SK-N-SH treated with all-trans-retinoic acid at 6 μM for 48 hours (cell line): ENCODE data around the gene USP28.

ENCODE experiments used
- ATAC-seq: fragments of 200-7000 bp; cut with Tn5 transposase; 3 replicates; pipeline ENCODE4 v1.9.1; 2020; ENCODE audit warnings: mild to moderate bottlenecking, moderate library complexity
- ARNTL ChIP-seq: fragments of 450-650 bp; formaldehyde crosslinking; IDR thresholded peaks from 2 replicates; pipeline ENCODE4 v1.5.0; 2020; ENCODE audit warnings: low read depth, mild to moderate bottlenecking, moderate library complexity, borderline replicate concordance
- BACH2 ChIP-seq: fragments of 250-450 bp; sonication (Bioruptor Pico); IDR thresholded peaks from 2 replicates; pipeline ENCODE4 v1.9.0; 2021; ENCODE audit warnings: mild to moderate bottlenecking, borderline replicate concordance
- CSDC2 ChIP-seq: fragments of 250-450 bp; sonication (Bioruptor Pico); IDR thresholded peaks from 2 replicates; pipeline ENCODE4 v1.5.0; 2020; ENCODE audit warnings: mild to moderate bottlenecking, moderate library complexity
- ESRRG ChIP-seq: fragments of 250-450 bp; sonication (Bioruptor Pico); IDR thresholded peaks from 2 replicates; pipeline ENCODE4 v1.6.1; 2021; ENCODE audit warnings: mild to moderate bottlenecking
- ISL1 ChIP-seq: fragments of 250-450 bp; sonication (Bioruptor Pico); IDR thresholded peaks from 2 replicates; pipeline ENCODE4 v2.1.2; 2022; ENCODE audit warnings: mild to moderate bottlenecking, moderate library complexity
- OSR1 ChIP-seq: fragments of 250-450 bp; sonication (Bioruptor Pico); IDR thresholded peaks from 2 replicates; pipeline ENCODE4 v1.8.0; 2022; ENCODE audit warnings: moderate library complexity, mild to moderate bottlenecking, inconsistent platforms
- PPARA ChIP-seq: fragments of 250-450 bp; sonication (Bioruptor Pico); IDR thresholded peaks from 2 replicates; pipeline ENCODE4 v1.5.0; 2020; ENCODE audit warnings: mild to moderate bottlenecking, borderline replicate concordance
- RARB ChIP-seq: fragments of 250-450 bp; sonication (Bioruptor Pico); IDR thresholded peaks from 2 replicates; pipeline ENCODE4 v1.8.0; 2021; ENCODE audit warnings: mild to moderate bottlenecking, moderate library complexity
- SNAI2 ChIP-seq: fragments of 250-450 bp; sonication (Bioruptor Pico); IDR thresholded peaks from 2 replicates; pipeline ENCODE4 v1.5.0; 2020; ENCODE audit warnings: mild to moderate bottlenecking, moderate library complexity
- TCF4 ChIP-seq: fragments of 250-450 bp; sonication (Bioruptor Pico); IDR thresholded peaks from 2 replicates; pipeline ENCODE4 v1.8.0; 2021; ENCODE audit warnings: mild to moderate bottlenecking, moderate library complexity, borderline replicate concordance
- TOX ChIP-seq: fragments of 250-450 bp; sonication (Bioruptor Pico); IDR thresholded peaks from 2 replicates; pipeline ENCODE4 v1.8.0; 2021; ENCODE audit warnings: mild to moderate bottlenecking, moderate library complexity, borderline replicate concordance
- ZC3H10 ChIP-seq: fragments of 250-450 bp; sonication (Bioruptor Pico); IDR thresholded peaks from 2 replicates; pipeline ENCODE4 v1.5.1; 2021; ENCODE audit warnings: mild to moderate bottlenecking, moderate library complexity
- ZFP3 ChIP-seq: fragments of 250-450 bp; sonication (Bioruptor Pico); IDR thresholded peaks from 2 replicates; pipeline ENCODE4 v1.5.0; 2020; ENCODE audit warnings: mild to moderate bottlenecking, moderate library complexity
- ZFP30 ChIP-seq: fragments of 450-650 bp; formaldehyde crosslinking; IDR thresholded peaks from 2 replicates; pipeline ENCODE4 v1.5.0; 2022; ENCODE audit warnings: mild to moderate bottlenecking, moderate library complexity
- ZNF565 ChIP-seq: fragments of 450-650 bp; formaldehyde crosslinking; conservative IDR thresholded peaks from 2 replicates; pipeline ENCODE4 v1.5.0; 2020; ENCODE audit warnings: low read depth, mild to moderate bottlenecking, moderate library complexity
- ZNF70 ChIP-seq: fragments of 450-650 bp; formaldehyde crosslinking; IDR thresholded peaks from 2 replicates; pipeline ENCODE4 v1.5.0; 2020; ENCODE audit warnings: mild to moderate bottlenecking, moderate library complexity
- ZNF8 ChIP-seq: fragments of 450-650 bp; formaldehyde crosslinking; IDR thresholded peaks from 2 replicates; pipeline ENCODE4 v1.5.0; 2020; ENCODE audit warnings: mild to moderate bottlenecking, moderate library complexity
- TF ChIP-seq, protein P1 (sequence below): fragments of 250-450 bp; sonication (Bioruptor Pico); IDR thresholded peaks from 2 replicates; pipeline ENCODE4 v1.5.0; 2020; ENCODE audit warnings: mild to moderate bottlenecking, moderate library complexity
- TF ChIP-seq, protein P2 (sequence below): fragments of 250-450 bp; sonication (Bioruptor Pico); IDR thresholded peaks from 2 replicates; pipeline ENCODE4 v1.8.0; 2021; ENCODE audit warnings: low read depth, mild to moderate bottlenecking, moderate library complexity, borderline replicate concordance
- TF ChIP-seq, protein P3 (sequence below): fragments of 250-450 bp; sonication (Bioruptor Pico); IDR thresholded peaks from 2 replicates; pipeline ENCODE4 v1.8.0; 2020; ENCODE audit warnings: mild to moderate bottlenecking, moderate library complexity, borderline replicate concordance

Gene USP28

DNA sequence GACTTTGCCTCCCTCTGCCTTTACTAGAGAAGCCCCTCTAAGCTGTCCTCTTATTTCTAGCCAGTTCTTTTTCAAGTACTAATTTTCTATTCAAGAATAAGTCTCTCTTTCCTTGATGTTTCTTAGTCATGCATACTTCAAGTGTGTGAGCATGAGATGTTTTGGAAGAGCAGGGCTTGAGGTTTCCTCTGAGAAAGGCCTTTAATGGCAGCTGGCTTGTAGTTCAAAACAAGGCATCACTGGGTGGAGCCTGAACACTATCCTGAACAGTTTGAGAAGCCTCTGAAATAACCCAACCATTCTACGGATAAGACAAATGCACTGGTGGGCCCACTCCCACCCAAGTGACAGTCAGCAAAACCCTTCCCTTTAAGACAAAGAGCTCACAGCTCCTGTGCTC lies 58.2 kb downstream of the USP28 start:
- TF ChIP-seq ZNF8 (CRISPR knock-in tag), result no peak
- TF ChIP-seq, protein P1, sequence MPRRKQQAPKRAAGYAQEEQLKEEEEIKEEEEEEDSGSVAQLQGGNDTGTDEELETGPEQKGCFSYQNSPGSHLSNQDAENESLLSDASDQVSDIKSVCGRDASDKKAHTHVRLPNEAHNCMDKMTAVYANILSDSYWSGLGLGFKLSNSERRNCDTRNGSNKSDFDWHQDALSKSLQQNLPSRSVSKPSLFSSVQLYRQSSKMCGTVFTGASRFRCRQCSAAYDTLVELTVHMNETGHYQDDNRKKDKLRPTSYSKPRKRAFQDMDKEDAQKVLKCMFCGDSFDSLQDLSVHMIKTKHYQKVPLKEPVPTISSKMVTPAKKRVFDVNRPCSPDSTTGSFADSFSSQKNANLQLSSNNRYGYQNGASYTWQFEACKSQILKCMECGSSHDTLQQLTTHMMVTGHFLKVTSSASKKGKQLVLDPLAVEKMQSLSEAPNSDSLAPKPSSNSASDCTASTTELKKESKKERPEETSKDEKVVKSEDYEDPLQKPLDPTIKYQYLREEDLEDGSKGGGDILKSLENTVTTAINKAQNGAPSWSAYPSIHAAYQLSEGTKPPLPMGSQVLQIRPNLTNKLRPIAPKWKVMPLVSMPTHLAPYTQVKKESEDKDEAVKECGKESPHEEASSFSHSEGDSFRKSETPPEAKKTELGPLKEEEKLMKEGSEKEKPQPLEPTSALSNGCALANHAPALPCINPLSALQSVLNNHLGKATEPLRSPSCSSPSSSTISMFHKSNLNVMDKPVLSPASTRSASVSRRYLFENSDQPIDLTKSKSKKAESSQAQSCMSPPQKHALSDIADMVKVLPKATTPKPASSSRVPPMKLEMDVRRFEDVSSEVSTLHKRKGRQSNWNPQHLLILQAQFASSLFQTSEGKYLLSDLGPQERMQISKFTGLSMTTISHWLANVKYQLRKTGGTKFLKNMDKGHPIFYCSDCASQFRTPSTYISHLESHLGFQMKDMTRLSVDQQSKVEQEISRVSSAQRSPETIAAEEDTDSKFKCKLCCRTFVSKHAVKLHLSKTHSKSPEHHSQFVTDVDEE (CRISPR knock-in tag), result no peak
- no peak for TF ChIP-seq SNAI2 (CRISPR knock-in tag)
- no peak for TF ChIP-seq TOX (CRISPR knock-in tag)
- TF ChIP-seq ESRRG (CRISPR knock-in tag), result no peak
- no peak for ATAC-seq

DNA sequence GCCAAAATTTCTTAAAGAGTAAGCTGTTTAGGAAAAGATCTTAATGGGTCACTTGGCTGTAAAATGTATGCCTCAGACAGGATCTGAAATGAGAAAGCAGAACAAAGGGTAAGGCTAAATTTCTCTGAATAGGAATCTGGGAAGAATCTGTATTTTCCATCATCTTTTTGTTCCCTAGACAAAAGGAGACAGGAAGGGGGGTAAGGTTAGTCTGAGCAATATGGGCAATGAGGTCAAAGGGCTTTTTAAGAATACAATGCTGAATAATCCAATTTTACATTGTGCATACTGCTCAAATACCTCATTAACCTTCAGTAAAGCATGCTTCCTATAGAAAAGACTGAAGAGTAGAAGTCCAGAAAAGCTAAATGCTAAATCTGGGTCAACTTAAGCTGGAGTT lies 61.2 kb downstream of the USP28 start:
- ATAC-seq, result no peak
- TF ChIP-seq SNAI2 (CRISPR knock-in tag), result no peak
- no peak for TF ChIP-seq ZC3H10
- no peak for TF ChIP-seq ZFP3 (CRISPR knock-in tag)
- no peak for TF ChIP-seq ZNF70 (CRISPR knock-in tag)
- no peak for TF ChIP-seq ZNF8 (CRISPR knock-in tag)
- TF ChIP-seq ESRRG (CRISPR knock-in tag), result no peak
- TF ChIP-seq TCF4, result no peak

DNA sequence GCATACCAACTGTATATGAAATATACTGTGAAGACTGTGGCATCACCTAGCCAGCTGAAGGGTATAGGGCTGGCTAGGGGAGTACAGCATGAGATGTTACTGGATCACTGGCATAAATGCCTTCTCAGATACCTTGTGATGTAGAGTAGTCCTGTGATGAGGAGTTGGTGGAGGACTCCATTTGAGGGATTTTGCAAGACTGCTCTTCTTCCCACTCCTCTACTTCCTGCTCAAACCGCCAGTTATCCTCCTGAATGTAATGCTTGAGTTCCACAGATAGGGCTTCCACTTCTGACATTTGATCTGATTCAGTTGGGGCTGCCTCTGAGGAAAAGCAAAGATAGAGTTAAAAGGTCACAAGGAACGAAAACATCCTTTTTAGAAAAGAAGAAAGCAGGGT lies 66.4 kb downstream of the USP28 start:
- no peak for ATAC-seq
- TF ChIP-seq ARNTL, result no peak
- TF ChIP-seq ZNF565 (CRISPR knock-in tag), result no peak
- no peak for TF ChIP-seq ZFP3 (CRISPR knock-in tag)
- no peak for TF ChIP-seq TCF4
- TF ChIP-seq, protein P2, sequence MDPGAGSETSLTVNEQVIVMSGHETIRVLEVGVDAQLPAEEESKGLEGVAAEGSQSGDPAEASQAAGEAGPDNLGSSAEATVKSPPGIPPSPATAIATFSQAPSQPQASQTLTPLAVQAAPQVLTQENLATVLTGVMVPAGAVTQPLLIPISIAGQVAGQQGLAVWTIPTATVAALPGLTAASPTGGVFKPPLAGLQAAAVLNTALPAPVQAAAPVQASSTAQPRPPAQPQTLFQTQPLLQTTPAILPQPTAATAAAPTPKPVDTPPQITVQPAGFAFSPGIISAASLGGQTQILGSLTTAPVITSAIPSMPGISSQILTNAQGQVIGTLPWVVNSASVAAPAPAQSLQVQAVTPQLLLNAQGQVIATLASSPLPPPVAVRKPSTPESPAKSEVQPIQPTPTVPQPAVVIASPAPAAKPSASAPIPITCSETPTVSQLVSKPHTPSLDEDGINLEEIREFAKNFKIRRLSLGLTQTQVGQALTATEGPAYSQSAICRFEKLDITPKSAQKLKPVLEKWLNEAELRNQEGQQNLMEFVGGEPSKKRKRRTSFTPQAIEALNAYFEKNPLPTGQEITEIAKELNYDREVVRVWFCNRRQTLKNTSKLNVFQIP (CRISPR knock-in tag), result no peak
- TF ChIP-seq OSR1, result no peak
- no peak for TF ChIP-seq TOX (CRISPR knock-in tag)
- TF ChIP-seq, protein P3, sequence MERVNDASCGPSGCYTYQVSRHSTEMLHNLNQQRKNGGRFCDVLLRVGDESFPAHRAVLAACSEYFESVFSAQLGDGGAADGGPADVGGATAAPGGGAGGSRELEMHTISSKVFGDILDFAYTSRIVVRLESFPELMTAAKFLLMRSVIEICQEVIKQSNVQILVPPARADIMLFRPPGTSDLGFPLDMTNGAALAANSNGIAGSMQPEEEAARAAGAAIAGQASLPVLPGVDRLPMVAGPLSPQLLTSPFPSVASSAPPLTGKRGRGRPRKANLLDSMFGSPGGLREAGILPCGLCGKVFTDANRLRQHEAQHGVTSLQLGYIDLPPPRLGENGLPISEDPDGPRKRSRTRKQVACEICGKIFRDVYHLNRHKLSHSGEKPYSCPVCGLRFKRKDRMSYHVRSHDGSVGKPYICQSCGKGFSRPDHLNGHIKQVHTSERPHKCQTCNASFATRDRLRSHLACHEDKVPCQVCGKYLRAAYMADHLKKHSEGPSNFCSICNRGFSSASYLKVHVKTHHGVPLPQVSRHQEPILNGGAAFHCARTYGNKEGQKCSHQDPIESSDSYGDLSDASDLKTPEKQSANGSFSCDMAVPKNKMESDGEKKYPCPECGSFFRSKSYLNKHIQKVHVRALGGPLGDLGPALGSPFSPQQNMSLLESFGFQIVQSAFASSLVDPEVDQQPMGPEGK (CRISPR knock-in tag), result no peak
- TF ChIP-seq BACH2 (CRISPR knock-in tag), result no peak
- TF ChIP-seq PPARA (CRISPR knock-in tag), result no peak
- TF ChIP-seq ZFP30 (CRISPR knock-in tag), result no peak
- TF ChIP-seq SNAI2 (CRISPR knock-in tag), result no peak
- no peak for TF ChIP-seq RARB (CRISPR knock-in tag)
- TF ChIP-seq ESRRG (CRISPR knock-in tag), result no peak

DNA sequence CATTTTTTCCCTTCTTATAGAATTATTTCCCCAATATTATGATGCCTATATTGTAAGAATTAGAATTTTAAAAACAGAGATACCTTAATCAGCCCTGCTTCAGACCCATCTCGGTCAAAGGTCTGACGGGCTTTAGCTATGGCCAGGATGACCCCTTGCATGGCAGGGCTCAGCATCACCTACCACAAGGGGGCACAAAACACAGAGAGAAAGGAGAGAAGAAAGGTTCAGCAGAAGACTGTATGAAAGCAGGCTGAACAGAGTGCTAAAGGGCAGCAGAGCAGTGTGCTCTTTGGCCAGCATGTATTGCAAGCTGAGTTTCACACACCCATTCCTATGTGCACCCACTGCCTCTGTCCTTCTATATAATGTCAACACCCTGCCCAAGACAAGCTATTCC lies 69.0 kb downstream of the USP28 start:
- ATAC-seq, result peak; percentile 94
- TF ChIP-seq RARB (CRISPR knock-in tag) (no peak), OSR1 (no peak), TCF4 (no peak), ZFP3 (CRISPR knock-in tag) (no peak), ZFP30 (CRISPR knock-in tag) (no peak), ZNF565 (CRISPR knock-in tag) (no peak), CSDC2 (CRISPR knock-in tag) (no peak), ZC3H10 (no peak), TOX (CRISPR knock-in tag) (no peak), ZNF70 (CRISPR knock-in tag) (no peak), ISL1 (CRISPR knock-in tag) (no peak)
- TF ChIP-seq, protein P1 (CRISPR knock-in tag), result no peak
- TF ChIP-seq, protein P2 (CRISPR knock-in tag), result no peak
- TF ChIP-seq, protein P3 (CRISPR knock-in tag), result no peak
